GM12878 (cell line): Measurements from ENCODE around the gene AXIN1. TPM values are rescaled to one million over a fixed set of nuclear protein-coding genes. Genes with fewer than 3 reads are reported as not detected.

ENCODE experiments used
- ATAC-seq: fragments of 200-7000 bp; cut with Tn5 transposase; 3 replicates; pipeline ENCODE4 v1.9.1; 2020; ENCODE audit warnings: mild to moderate bottlenecking, moderate library complexity
- BruUV-seq: library from RNA; stranded (reverse); fragments of 400-500 nt; replicated peaks from 2 replicates; lab custom pipeline; 2021; lab: Mats Ljungman, UMichigan
- CTCF ChIA-PET: fragments of 300-600 bp; sonication (Branson Sonifier 250); formaldehyde crosslinking; extraction: SDS; loops from one replicate; lab custom pipeline; 2021; ENCODE audit warnings: inconsistent platforms; lab: Yijun Ruan, JAX
- POLR2A ChIA-PET: fragments of 350-600 bp; formaldehyde crosslinking; extraction: SDS; loops from one replicate; lab custom pipeline; 2021; ENCODE audit warnings: inconsistent platforms; lab: Charles Lee
- RAD21 ChIA-PET: fragments of 300-600 bp; sonication (Branson Sonifier 250); formaldehyde crosslinking; loops from one replicate; lab custom pipeline; 2023; ENCODE audit warnings: antibody characterized with exemption; ENCODE audit not compliant: unreplicated experiment; lab: Charles Lee
- SMC1A ChIA-PET: fragments of 300-600 bp; sonication (Branson Sonifier 250); formaldehyde crosslinking; loops from one replicate; lab custom pipeline; 2023; ENCODE audit not compliant: unreplicated experiment, uncharacterized antibody; lab: Charles Lee
- DNase-seq: peaks from one replicate; pipeline ENCODE4 v3.0.0-alpha.2; 2011; ENCODE audit warnings: low read depth, low spot score
- FAIRE-seq: peaks from 3 replicates; lab custom pipeline; 2011; peaks lifted over from hg19 to GRCh38; lab: Jason Lieb, UNC
- H2AFZ ChIP-seq: 2 replicates; pipeline ENCODE4 v1.6.0; 2011; ENCODE audit warnings: low read depth, low read length, control low read depth; ENCODE audit not compliant: control insufficient read depth
- H3K27ac ChIP-seq: 2 replicates; pipeline ENCODE4 v1.5.1; 2011; ENCODE audit warnings: control low read depth; ENCODE audit not compliant: control insufficient read depth, insufficient read depth
- H3K27me3 ChIP-seq, 2 experiments: replicated peaks in 1 of 2; 2 replicates each; pipeline versions ENCODE4 v1.6.0 to v1.6.1; 2011; ENCODE audit warnings: low read length in 1 of 2; ENCODE audit not compliant: control insufficient read depth in 2 of 2, insufficient read depth in 2 of 2
- H3K36me3 ChIP-seq, 2 experiments: 2 replicates each; pipeline ENCODE4 v1.5.1; 2011; ENCODE audit warnings: low read length in 1 of 2; ENCODE audit not compliant: control insufficient read depth in 2 of 2, insufficient read depth in 2 of 2
- H3K4me1 ChIP-seq: 2 replicates; pipeline ENCODE4 v1.6.1; 2011; ENCODE audit warnings: mild to moderate bottlenecking, low read length, moderate library complexity, mixed read lengths; ENCODE audit not compliant: control insufficient read depth, insufficient read depth
- H3K4me2 ChIP-seq: 2 replicates; pipeline ENCODE4 v1.6.0; 2011; ENCODE audit warnings: control low read depth; ENCODE audit not compliant: control insufficient read depth, insufficient read depth
- H3K4me3 ChIP-seq: fragments of 200-600 bp; sonication (generic); 2 replicates; pipeline ENCODE4 v1.5.1; 2016
- H3K79me2 ChIP-seq: 2 replicates; pipeline ENCODE4 v1.6.0; 2011; ENCODE audit warnings: low read length; ENCODE audit not compliant: control insufficient read depth, insufficient read depth
- H3K9ac ChIP-seq: 2 replicates; pipeline ENCODE4 v1.8.0; 2011; ENCODE audit warnings: low read length, control low read depth, mixed read lengths; ENCODE audit not compliant: control insufficient read depth, insufficient read depth
- H3K9me3 ChIP-seq: replicated peaks from 3 replicates; pipeline ENCODE4 v1.5.1; 2011; ENCODE audit warnings: mild to moderate bottlenecking, low read length; ENCODE audit not compliant: control insufficient read depth, insufficient read depth
- H4K20me1 ChIP-seq: 2 replicates; pipeline ENCODE4 v1.6.0; 2011; ENCODE audit not compliant: control insufficient read depth, insufficient read depth
- CREB1 ChIP-seq: IDR thresholded peaks from 2 replicates; pipeline ENCODE4 v1.6.1; 2012; ENCODE audit warnings: low read depth, mild to moderate bottlenecking, inconsistent platforms
- FOXM1 ChIP-seq: IDR thresholded peaks from 2 replicates; pipeline ENCODE4 v1.6.1; 2012; ENCODE audit warnings: low read depth, mild to moderate bottlenecking, inconsistent platforms, low read length, moderate library complexity
- JUNB ChIP-seq: IDR thresholded peaks from 2 replicates; pipeline ENCODE4 v1.6.1; 2016; ENCODE audit warnings: antibody characterized with exemption, mild to moderate bottlenecking
- RCOR1 ChIP-seq: conservative IDR thresholded peaks from 2 replicates; pipeline ENCODE4 v1.6.1; 2012; ENCODE audit warnings: low read depth, low read length, improper control_type of control experiment
- SRF ChIP-seq, 2 experiments: IDR thresholded peaks; 2 replicates each; pipeline ENCODE4 v1.6.1; 2011; ENCODE audit warnings: low read depth in 2 of 2, low read length in 2 of 2, mild to moderate bottlenecking in 1 of 2, moderate library complexity in 1 of 2
- SUPT20H ChIP-seq: IDR thresholded peaks from 2 replicates; pipeline ENCODE4 v1.6.1; 2011; ENCODE audit warnings: low read depth, mild to moderate bottlenecking, low read length, moderate library complexity, borderline replicate concordance; ENCODE audit not compliant: control insufficient read depth
- SUZ12 ChIP-seq: fragments of 200-600 bp; sonication (generic); IDR thresholded peaks from one replicate; pipeline ENCODE4 v1.6.1; 2018; ENCODE audit warnings: antibody characterized with exemption, mild to moderate bottlenecking; ENCODE audit not compliant: unreplicated experiment
- ZSCAN29 ChIP-seq: fragments of 450-650 bp; IDR thresholded peaks from 2 replicates; pipeline ENCODE4 v1.6.1; 2017; ENCODE audit warnings: mild to moderate bottlenecking, moderate library complexity
- WGBS: methylation state at CpG from one replicate; pipeline ENCODE4 v1.1.6; 2016; ENCODE audit warnings: low lambda C conversion rate; ENCODE audit not compliant: insufficient replicate concordance, insufficient coverage; ENCODE audit errors: missing lambda C conversion rate; 5-methylcytosine and 5-hydroxymethylcytosine counted together
- in situ Hi-C: fragments of 300-500 bp; cut with MboI; formaldehyde crosslinking; loops from 9 replicates; pipeline ENCODE4 v1.14.3; 2018; ENCODE audit warnings: mixed read lengths
- intact Hi-C: fragments of 100-400 bp; cut with micrococcal nuclease; formaldehyde crosslinking; loops from one replicate; pipeline ENCODE4 v1.14.2; 2022; ENCODE audit not compliant: unreplicated experiment
- polyA plus RNA-seq, 11 experiments: library from polyadenylated mRNA; depleted of rRNA in 4 of 11; unstranded in 6 of 11; stranded (reverse) in 5 of 11; fragments of >200 nt; fragmentation: Nextera tagmentation in 4 of 11; fragmentation: Illumina TruSeq in 1 of 11; extraction: Ambion mirVana in 4 of 11; extraction: Trizol in 1 of 11; gene quantifications; 1 replicate in 1 of 11; 2 replicates in 10 of 11; pipeline versions ENCODE4 v1.2.1 to v1.2.3, GENCODE V29; 2011 to 2016; ENCODE audit warnings: inconsistent platforms in 2 of 11, missing spikeins in 2 of 11, low read depth in 1 of 11
- total RNA-seq, 4 experiments: library from RNA; depleted of rRNA in 3 of 4; stranded (reverse); fragments of >200 nt in 3 of 4; fragmentation: Illumina TruSeq in 1 of 4; extraction: Trizol in 1 of 4; gene quantifications; 2 replicates each; pipeline versions ENCODE4 v1.2.1 to v1.2.3, GENCODE V29; 2013 to 2021
- TF ChIP-seq, protein P1 (sequence below), 3 experiments: IDR thresholded peaks in 2 of 3; conservative IDR thresholded peaks in 1 of 3; 2 replicates each; pipeline ENCODE4 v1.5.1; 2011; ENCODE audit warnings: low read depth in 3 of 3, low read length in 3 of 3, mild to moderate bottlenecking in 3 of 3, control low read depth in 2 of 3, moderate library complexity in 2 of 3, inconsistent platforms in 1 of 3, mixed read lengths in 1 of 3; ENCODE audit not compliant: control insufficient read depth in 2 of 3, insufficient read depth in 1 of 3; ENCODE audit errors: extremely low read depth in 1 of 3

The AXIN1 gene
- total and polyA plus RNA-seq, 10 of the 15 experiments (the other 5 are each of a cell fraction or from before 2014, with no cell fraction given) = 0.26 to 27.1 (median 7.7) TPM

DNA sequence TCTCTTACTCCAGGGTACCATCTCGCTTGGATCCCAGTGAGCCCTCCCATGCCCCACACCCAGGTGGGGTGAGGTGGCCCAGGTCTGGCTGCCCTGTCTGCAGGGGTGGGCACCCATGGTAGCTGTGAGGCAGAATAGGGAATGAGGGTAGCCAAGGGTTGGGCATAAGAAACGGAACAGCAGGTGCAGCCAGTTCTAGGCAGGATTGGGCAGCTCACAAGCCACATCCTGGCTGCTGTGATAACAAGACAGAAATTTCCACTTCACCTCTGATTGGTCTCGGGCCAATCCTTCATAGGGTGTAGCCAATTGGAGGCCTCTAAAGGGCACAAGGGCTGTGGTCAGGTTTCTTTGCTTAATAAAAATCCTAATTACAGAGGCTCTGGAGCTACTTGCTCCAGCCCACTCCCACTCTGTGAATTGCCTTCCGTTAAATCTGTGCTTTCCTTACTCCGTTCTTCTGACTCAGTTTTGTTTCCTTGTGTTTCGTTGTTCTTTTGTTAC lies 73.6 kb downstream of the AXIN1 start (continued):
- TF ChIP-seq, protein P1, sequence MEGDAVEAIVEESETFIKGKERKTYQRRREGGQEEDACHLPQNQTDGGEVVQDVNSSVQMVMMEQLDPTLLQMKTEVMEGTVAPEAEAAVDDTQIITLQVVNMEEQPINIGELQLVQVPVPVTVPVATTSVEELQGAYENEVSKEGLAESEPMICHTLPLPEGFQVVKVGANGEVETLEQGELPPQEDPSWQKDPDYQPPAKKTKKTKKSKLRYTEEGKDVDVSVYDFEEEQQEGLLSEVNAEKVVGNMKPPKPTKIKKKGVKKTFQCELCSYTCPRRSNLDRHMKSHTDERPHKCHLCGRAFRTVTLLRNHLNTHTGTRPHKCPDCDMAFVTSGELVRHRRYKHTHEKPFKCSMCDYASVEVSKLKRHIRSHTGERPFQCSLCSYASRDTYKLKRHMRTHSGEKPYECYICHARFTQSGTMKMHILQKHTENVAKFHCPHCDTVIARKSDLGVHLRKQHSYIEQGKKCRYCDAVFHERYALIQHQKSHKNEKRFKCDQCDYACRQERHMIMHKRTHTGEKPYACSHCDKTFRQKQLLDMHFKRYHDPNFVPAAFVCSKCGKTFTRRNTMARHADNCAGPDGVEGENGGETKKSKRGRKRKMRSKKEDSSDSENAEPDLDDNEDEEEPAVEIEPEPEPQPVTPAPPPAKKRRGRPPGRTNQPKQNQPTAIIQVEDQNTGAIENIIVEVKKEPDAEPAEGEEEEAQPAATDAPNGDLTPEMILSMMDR (IDR thresholded peaks at IDR 0.05 in 2 of 3, conservative IDR thresholded peaks at IDR 0.05 in 1 of 3; ENCODE audit: control insufficient read depth in 2 of 3, extremely low read depth in 1 of 3, insufficient read depth in 1 of 3, low read depth in 3 of 3, low read length in 3 of 3) = no peak

DNA sequence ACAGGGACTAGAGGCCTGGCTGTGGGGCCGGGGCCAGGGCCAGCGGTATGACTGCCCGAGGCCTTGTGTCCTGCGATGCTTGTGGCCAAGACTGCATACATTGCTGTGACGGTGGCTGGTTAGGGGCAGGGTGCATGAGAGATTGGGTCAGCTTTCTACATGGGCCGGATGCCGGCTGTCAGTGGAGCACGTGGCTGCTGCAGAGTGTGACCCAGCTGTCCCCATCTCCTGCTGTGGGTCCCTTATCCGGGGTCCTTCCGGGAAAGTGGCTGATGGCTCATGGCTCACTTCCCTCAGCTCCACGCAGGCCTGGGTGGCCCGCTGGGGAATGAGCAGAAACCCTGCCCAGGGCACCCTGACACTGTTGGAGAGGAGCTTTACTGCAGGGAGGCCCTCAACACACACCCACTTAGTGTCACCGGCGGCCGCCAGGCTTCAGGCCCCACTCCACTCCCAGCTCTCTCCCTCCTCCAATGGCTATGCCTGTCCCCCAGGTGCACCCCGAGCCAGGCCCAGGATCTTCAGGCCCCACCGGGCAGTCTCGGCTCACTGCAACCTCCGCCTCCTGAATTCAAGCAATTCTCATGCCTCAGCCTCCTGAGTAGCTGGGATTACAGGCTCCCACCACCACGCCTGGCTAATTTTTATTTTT lies 76.0 kb downstream of the AXIN1 start:
- H3K79me2 ChIP-seq = no peaks in the 10 kb centered on the region
- ChIA-PET SMC1A (no interaction called here), RAD21 (no interaction called here), POLR2A (no interaction called here), CTCF (no interaction called here)
- no TSS peak for BruUV-seq
- H3K9me3 ChIP-seq = no peaks in the 10 kb centered on the region
- no peak for FAIRE-seq
- intact Hi-C loops (no loop called here), in situ Hi-C loops (no loop called here)
- no peak for DNase-seq
- ATAC-seq = no peak
- no peak overlapping the region for H2AFZ ChIP-seq
- no peaks in the 10 kb centered on the region for H4K20me1 ChIP-seq
- H3K4me3 ChIP-seq = no peak overlapping the region
- no peak overlapping the region for H3K4me2 ChIP-seq
- H3K27me3 ChIP-seq = peaks cover 0 to 3% of the 10 kb centered on the region in 2 experiments; a peak in 2 of 4 replicates
- no peak overlapping the region for H3K9ac ChIP-seq
- TF ChIP-seq SRF (IDR thresholded peaks at IDR 0.05; ENCODE audit: low read depth in 2 of 2, low read length in 2 of 2) = no peak
- TF ChIP-seq SUZ12 = no peak
- no peak for TF ChIP-seq RCOR1
- no peak for TF ChIP-seq FOXM1
- no peak for TF ChIP-seq SUPT20H
- no peak for TF ChIP-seq CREB1
- no peak for TF ChIP-seq JUNB
- TF ChIP-seq ZSCAN29 = no peak
- 75% methylated on average over 20 of the region's 20 CpGs for WGBS
- H3K27ac ChIP-seq = no peak overlapping the region
- no peaks in the 10 kb centered on the region for H3K4me1 ChIP-seq
- no peaks in the 10 kb centered on the region for H3K36me3 ChIP-seq
